ENCODE measurements around the gene RUSF1.

The RUSF1 gene

DNA sequence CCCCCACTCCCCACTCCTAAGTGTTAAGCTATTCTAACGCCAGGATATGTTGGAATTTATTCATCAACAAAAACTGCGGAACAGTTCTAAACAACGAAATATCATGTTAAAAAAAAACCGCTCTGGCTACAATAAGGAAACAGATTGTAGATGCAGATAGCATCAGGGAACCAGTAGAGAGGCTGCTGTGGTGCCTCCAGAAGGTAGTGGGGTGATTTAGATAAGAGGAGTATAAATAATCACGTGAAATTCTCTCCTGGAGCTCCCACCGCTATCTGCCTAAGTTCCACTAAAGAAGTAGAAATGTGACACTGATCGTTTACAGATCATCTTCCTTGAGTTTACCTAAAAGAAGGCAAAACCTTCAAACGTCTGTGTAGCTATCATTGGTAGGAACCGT is 27.5 kb upstream of the RUSF1 start:
- no peak overlapping the region for H3K4me3 ChIP-seq (ENCODE audit: low read depth, low read length)
- no peak for DNase-seq (ENCODE audit: low read depth)
- TF ChIP-seq CTCF (IDR thresholded peaks at IDR 0.05; ENCODE audit: low read depth, low read length) (no peak), MYC (IDR thresholded peaks at IDR 0.05; ENCODE audit: low read depth, low read length) (no peak), POLR2A (IDR thresholded peaks at IDR 0.05; ENCODE audit: extremely low read depth, insufficient read length) (no peak)
- TF ChIP-seq, protein P1, sequence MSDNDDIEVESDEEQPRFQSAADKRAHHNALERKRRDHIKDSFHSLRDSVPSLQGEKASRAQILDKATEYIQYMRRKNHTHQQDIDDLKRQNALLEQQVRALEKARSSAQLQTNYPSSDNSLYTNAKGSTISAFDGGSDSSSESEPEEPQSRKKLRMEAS (IDR thresholded peaks at IDR 0.05; ENCODE audit: low read depth, low read length) = no peak

- no peak for TF ChIP-seq MYC (IDR thresholded peaks at IDR 0.05; ENCODE audit: low read depth, low read length)
- TF ChIP-seq CTCF (IDR thresholded peaks at IDR 0.05; ENCODE audit: low read depth, low read length) = no peak
- TF ChIP-seq, protein P1 (IDR thresholded peaks at IDR 0.05; ENCODE audit: low read depth, low read length) = no peak
- TF ChIP-seq POLR2A (IDR thresholded peaks at IDR 0.05; ENCODE audit: extremely low read depth, insufficient read length) = no peak
- no peak for DNase-seq (ENCODE audit: low read depth)
- no peak overlapping the region for H3K4me3 ChIP-seq (ENCODE audit: low read depth, low read length)
Measured at GRCh38 chr16:31532896-31533295, 24.7 kb upstream of the RUSF1 start.

DNA sequence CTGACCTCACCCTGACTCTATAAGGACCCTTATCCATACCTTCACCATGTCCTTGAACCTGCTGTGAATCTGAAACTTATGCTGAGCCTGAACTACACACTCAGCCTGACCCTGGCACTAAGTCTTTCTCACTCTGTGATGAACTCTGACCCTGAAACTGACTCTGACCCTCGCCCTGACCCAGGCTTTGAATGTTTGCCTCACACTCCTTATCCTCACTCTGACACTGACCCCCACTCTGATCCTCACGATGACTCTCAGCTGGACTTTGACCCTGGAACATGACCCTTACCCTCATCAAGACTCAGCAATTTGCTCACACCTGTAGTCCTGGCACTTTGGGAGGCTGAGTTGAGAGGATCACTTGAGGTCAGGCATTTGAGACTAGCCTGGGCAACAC is 23.9 kb upstream of the RUSF1 start:
- TF ChIP-seq MYC (IDR thresholded peaks at IDR 0.05; ENCODE audit: low read depth, low read length) (no peak), POLR2A (IDR thresholded peaks at IDR 0.05; ENCODE audit: extremely low read depth, insufficient read length) (no peak), CTCF (IDR thresholded peaks at IDR 0.05; ENCODE audit: low read depth, low read length) (no peak)
- TF ChIP-seq, protein P1 (IDR thresholded peaks at IDR 0.05; ENCODE audit: low read depth, low read length) = no peak
- no peak overlapping the region for H3K4me3 ChIP-seq (ENCODE audit: low read depth, low read length)
- no peak for DNase-seq (ENCODE audit: low read depth)

- DNase-seq (ENCODE audit: low read depth) = no peak
- no peak overlapping the region for H3K4me3 ChIP-seq (ENCODE audit: low read depth, low read length)
- TF ChIP-seq, protein P1 (IDR thresholded peaks at IDR 0.05; ENCODE audit: low read depth, low read length) = no peak
- TF ChIP-seq MYC (IDR thresholded peaks at IDR 0.05; ENCODE audit: low read depth, low read length) (no peak), POLR2A (IDR thresholded peaks at IDR 0.05; ENCODE audit: extremely low read depth, insufficient read length) (no peak), CTCF (IDR thresholded peaks at IDR 0.05; ENCODE audit: low read depth, low read length) (no peak)
Measured at GRCh38 chr16:31531096-31531495, 22.9 kb upstream of the RUSF1 start.

- H3K4me3 ChIP-seq (ENCODE audit: low read depth, low read length) = no peak overlapping the region
- no peak for DNase-seq (ENCODE audit: low read depth)
- TF ChIP-seq POLR2A (IDR thresholded peaks at IDR 0.05; ENCODE audit: extremely low read depth, insufficient read length) (no peak), MYC (IDR thresholded peaks at IDR 0.05; ENCODE audit: low read depth, low read length) (no peak), CTCF (IDR thresholded peaks at IDR 0.05; ENCODE audit: low read depth, low read length) (no peak)
- TF ChIP-seq, protein P1 (IDR thresholded peaks at IDR 0.05; ENCODE audit: low read depth, low read length) = no peak
Measured at GRCh38 chr16:31530405-31530804, 22.2 kb upstream of the RUSF1 start.

DNA sequence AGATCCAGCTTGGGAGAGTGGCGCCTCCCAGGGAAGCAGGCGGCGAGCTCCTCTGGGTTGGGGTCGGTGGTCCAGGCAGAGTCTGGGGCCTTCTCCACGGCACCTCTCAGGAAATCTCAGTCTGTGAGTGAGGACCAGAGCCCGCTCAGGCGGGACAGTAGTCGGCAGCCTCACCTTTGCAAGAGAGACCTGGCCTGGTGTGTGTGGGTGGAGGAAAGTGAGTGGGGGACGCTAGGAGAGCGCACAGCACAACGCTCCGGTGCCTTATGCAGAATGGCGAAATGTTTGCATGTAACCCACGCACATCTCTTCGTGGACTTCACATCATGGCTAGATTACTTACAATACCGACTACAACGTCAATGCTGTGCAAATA is 21.7 kb upstream of the RUSF1 start:
- DNase-seq (ENCODE audit: low read depth) = no peak
- TF ChIP-seq POLR2A (IDR thresholded peaks at IDR 0.05; ENCODE audit: extremely low read depth, insufficient read length) (no peak), MYC (IDR thresholded peaks at IDR 0.05; ENCODE audit: low read depth, low read length) (no peak), CTCF (IDR thresholded peaks at IDR 0.05; ENCODE audit: low read depth, low read length) (no peak)
- TF ChIP-seq, protein P1 (IDR thresholded peaks at IDR 0.05; ENCODE audit: low read depth, low read length) = no peak
- H3K4me3 ChIP-seq (ENCODE audit: low read depth, low read length) = no peak overlapping the region

All from NB4 (cell line).